Measurements from ENCODE around the gene RHOT2.

RHOT2 gene

DNA sequence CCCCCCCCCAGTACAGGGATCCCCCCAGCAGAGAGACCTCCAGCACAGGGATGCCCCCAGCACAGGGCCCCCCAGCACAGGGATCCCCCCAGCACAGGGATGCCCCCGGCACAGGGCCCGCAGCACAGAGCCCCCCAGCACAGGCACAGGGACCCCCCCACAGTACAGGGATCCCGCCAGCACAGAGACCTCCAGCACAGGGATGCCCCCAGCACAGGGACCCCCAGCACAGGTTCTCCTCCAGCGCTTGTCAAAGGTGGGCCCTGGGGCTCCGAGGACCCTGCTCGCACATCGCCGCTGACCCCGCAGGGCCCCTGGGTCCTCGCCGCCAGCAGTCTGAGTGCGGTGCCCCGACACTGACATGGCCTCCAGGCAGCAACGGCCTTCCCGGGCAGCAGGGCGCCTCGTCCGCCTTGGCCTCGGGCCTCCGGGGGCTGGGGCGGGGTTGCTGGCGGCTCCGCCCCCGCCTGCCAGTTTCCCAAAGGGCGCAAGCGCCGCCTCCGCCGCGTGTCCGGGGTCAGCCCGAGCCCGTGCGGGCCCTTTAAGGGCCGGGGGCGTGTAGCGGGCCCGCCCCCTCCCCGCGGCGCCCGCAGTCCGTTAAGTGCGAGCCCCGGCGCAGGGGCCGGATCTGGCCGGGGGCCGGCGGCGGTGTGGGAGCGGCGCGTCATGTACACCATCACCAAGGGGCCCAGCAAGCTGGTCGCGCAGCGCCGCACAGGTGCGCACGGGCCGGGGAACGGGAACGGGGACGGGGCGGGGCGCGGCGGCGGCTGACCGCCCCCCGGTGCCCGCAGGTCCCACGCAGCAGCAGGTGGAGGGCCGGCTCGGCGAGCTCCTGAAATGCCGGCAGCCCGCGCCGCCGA lies 26.4 kb upstream of the RHOT2 start, which contains the start of gene MCRIP2:
Gene MCRIP2, plus strand, starts transcription at position 503 of the 863 bp plus-strand sequence. Its CDS starts 164 bp downstream, at position 667.
- TF ChIP-seq, protein P1, sequence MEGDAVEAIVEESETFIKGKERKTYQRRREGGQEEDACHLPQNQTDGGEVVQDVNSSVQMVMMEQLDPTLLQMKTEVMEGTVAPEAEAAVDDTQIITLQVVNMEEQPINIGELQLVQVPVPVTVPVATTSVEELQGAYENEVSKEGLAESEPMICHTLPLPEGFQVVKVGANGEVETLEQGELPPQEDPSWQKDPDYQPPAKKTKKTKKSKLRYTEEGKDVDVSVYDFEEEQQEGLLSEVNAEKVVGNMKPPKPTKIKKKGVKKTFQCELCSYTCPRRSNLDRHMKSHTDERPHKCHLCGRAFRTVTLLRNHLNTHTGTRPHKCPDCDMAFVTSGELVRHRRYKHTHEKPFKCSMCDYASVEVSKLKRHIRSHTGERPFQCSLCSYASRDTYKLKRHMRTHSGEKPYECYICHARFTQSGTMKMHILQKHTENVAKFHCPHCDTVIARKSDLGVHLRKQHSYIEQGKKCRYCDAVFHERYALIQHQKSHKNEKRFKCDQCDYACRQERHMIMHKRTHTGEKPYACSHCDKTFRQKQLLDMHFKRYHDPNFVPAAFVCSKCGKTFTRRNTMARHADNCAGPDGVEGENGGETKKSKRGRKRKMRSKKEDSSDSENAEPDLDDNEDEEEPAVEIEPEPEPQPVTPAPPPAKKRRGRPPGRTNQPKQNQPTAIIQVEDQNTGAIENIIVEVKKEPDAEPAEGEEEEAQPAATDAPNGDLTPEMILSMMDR (IDR thresholded peaks at IDR 0.05), result no peak

DNA sequence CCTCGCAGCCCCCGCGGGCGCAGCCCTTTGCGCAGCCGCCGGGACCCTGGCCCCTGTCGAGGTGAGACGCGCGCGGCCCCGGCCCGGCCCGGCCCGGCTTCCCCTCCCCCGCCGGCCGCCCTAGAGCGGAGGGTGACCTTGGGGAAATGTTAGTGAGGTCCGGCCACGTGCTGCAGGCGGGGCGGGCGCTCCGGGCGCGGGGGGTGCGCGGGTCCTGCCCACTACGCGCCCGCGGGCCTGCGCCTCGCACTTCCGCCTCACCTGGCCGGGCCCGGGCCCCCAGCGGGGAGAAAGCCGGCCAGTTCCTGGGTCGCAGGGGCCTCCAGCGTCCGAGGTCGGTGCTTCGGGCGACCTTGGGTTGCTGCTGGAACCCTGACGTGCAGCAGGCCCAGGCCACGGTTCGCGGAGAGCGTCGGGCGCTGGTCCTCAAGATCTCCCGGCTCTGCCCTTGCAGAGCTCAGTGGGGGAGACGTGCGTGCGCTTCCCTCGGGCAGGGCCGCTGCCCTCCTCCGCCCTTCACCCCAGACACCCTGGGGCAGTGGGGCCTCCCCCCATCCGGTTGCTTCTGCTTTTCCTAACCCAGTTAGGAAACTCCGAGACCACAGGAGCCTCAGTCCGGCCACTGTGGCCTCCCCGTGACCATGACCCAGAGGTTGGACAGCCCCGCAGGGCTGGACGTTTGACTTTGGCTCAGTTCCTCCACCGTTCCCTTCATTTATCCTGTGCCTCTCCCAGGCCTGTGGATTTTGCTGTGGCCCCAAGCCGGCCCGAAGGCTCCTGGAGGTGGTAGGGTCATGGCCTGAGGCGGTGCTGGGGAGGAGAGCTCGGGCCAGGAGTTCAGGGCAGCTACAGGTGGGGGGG lies 25.5 kb upstream of the RHOT2 start:
- TF ChIP-seq, protein P1 (IDR thresholded peaks at IDR 0.05), result no peak

DNA sequence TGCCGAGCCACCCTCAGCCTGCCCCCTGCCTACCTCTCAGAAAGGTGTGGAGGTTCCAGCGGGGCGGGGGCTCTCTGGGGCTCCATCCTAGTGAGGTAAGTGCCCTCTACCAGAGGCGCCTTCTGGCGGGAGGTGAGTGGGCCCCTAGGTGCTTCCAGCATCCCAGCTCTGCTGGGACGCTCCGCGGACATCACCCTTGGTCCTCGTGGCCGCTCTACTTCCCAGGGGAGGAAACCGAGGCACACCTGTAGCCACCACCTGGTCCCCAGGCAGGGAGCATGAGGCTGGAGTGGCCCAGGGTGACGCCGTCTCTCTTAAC lies 24.9 kb upstream of the RHOT2 start:
- TF ChIP-seq, protein P1 (IDR thresholded peaks at IDR 0.05), result no peak

DNA sequence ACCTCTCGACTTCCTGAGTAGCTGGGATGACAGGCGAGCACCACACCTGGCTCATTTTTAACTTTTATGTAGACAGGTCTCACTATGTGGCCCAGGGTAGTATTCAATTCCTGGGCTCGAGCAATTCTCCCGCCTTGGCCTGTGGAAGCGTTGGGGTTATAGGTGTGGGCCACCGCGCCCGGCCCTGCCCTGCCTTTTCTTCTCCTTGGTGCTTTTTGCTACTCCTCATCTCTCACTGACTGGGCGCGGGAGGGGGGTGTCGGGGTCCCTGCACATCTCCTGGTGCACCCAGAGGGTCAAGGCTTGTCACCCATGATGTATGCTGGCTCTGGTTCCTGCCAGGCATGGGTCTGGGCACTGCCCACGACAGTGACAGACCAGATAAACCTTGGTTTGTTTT lies 23.4 kb upstream of the RHOT2 start:
- TF ChIP-seq, protein P1 (IDR thresholded peaks at IDR 0.05), result no peak

DNA sequence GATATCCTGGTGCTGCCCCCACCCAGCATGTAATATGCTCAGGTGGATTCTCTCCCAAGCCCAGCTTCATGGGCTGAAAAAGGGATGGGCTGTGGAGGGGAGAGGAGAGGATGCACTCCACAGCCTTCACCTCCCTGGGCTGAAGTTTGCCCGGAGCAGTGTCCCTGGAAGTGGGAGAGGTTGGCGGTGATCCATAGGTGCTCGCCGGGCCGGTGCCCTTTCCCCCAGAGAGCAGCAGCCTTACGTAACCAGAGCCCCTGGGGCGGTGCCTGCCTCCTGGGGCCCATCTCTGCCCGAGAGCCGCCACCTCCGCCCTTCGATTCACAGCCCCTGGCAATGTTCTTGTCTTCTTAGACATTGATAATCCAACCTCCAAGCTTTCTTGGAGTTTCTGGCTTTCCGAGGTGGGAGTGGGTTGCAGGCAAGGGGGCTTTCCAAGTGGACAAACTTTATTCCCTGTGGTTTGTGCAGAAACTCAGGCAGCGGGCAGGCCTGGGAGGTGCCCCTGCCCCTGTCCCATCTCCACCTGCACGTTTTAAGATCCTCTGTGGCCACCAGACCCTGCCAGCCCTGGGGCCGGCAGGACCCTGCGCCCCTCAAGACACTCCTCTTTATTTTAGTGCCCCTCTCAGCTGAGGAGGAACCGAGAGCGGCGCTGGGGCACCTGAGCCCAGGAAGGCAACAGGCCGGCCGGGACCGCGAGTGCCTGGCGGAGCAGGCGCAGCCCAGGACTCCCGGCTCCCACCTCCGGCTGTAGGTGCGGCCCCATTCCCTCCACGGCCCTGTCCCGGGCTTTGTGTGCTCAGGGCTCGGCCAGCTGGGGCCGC lies 21.9 kb upstream of the RHOT2 start:
- TF ChIP-seq, protein P1 (IDR thresholded peaks at IDR 0.05), result no peak

DNA sequence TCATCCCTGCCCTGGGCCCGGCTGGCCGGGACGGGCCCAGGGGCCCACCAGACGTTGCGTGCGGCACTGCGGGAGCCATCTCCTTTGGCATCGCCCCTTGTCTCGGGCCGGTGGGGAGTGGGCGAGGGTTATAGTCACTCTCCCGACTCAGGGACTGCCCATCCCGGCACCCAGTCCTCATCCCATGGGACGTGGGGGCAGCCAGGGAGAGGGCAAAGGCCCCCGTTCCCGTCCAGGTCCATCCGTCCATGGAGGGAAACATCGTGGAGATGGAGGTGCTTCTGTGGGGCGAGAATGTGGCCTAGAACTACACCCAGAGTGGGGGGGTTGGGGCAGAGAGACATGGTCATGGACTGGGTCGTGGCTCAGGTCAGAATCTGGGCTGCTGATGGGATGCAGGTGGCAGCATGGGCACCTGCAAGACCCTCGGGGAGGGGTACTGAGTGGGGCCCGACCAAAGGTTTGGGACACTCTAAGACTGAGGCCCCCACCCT lies 21.2 kb upstream of the RHOT2 start:
- TF ChIP-seq, protein P1 (IDR thresholded peaks at IDR 0.05), result no peak
